HG02763 (cell line): Measurements from ENCODE around the gene PPM1M.
A peak's percentile ranks its signal among the peaks of the same experiment; 100 is the strongest.
"Not testable (repeated sequence)": the region's sequence is repeated elsewhere in the genome, so short reads cannot be mapped to it uniquely, and the experiment has no call there.

Source experiments
- ATAC-seq: cut with Tn5 transposase; IDR thresholded peaks from one replicate; pipeline ENCODE4 v1.9.1; 2021; ENCODE audit warnings: mild to moderate bottlenecking, moderate library complexity; ENCODE audit not compliant: unreplicated experiment

The PPM1M gene

GRCh38 chr3:52272172-52272571, 26.6 kb downstream of the PPM1M start:
- ATAC-seq: not testable (repeated sequence)

GRCh38 chr3:52272831-52273230, 27.3 kb downstream of the PPM1M start:
- no peak for ATAC-seq

GRCh38 chr3:52274781-52275180, 29.2 kb downstream of the PPM1M start:
- not testable (repeated sequence) for ATAC-seq

GRCh38 chr3:52277071-52277964, 31.8 kb downstream of the PPM1M start:
- ATAC-seq: no peak

GRCh38 chr3:52277972-52278509, 32.5 kb downstream of the PPM1M start:
- ATAC-seq: peak; percentile 70

GRCh38 chr3:52278510-52279069, 33.0 kb downstream of the PPM1M start, which contains the start of gene WDR82:
Gene WDR82, minus strand, starts transcription at chr3:52278649. Its CDS starts 288 bp downstream, at chr3:52278361.
- peak; percentile 87 for ATAC-seq

GRCh38 chr3:52279596-52279995, 34.0 kb downstream of the PPM1M start:
- ATAC-seq: no peak

- ATAC-seq: no peak
Measured at GRCh38 chr3:52280050-52280461, 34.5 kb downstream of the PPM1M start.

- no peak for ATAC-seq
Measured at GRCh38 chr3:52281981-52282801, 36.6 kb downstream of the PPM1M start.

GRCh38 chr3:52283306-52283705, 37.7 kb downstream of the PPM1M start:
- no peak for ATAC-seq

- ATAC-seq: not testable (repeated sequence)
Measured at GRCh38 chr3:52284051-52284450, 38.5 kb downstream of the PPM1M start.

GRCh38 chr3:52286777-52287110, 41.2 kb downstream of the PPM1M start:
- ATAC-seq: no peak

GRCh38 chr3:52288674-52289073, 43.1 kb downstream of the PPM1M start:
- no peak for ATAC-seq

- no peak for ATAC-seq
Measured at GRCh38 chr3:52289338-52289746, 43.8 kb downstream of the PPM1M start.

GRCh38 chr3:52289747-52290595, 44.4 kb downstream of the PPM1M start:
- ATAC-seq: no peak

GRCh38 chr3:52290596-52291507, 45.3 kb downstream of the PPM1M start:
- no peak for ATAC-seq

- ATAC-seq: no peak
Measured at GRCh38 chr3:52291508-52292181, 46.1 kb downstream of the PPM1M start.

- ATAC-seq: no peak
Measured at GRCh38 chr3:52292247-52293065, 46.9 kb downstream of the PPM1M start.
